Stimulated activated CD4-positive, alpha-beta T cell treated with anti-CD3 and anti-CD28 coated beads, Interleukin-1b, Interleukin-23, amount 100 ng/mL, for 48 hours (primary cell): Measurements from ENCODE around the gene MED10.

Experiments
- DNase-seq: peaks from one replicate; pipeline ENCODE4 v3.0.0-alpha.2; 2020

Gene MED10

GRCh38 chr5:6348476-6349000 is 29.8 kb downstream of the MED10 start:
- DNase-seq, result no peak

GRCh38 chr5:6347673-6348072 is 30.7 kb downstream of the MED10 start:
- DNase-seq, result no peak

GRCh38 chr5:6347165-6347564 is 31.2 kb downstream of the MED10 start:
- DNase-seq, result no peak

- no peak for DNase-seq
Measured at GRCh38 chr5:6344593-6344989, 33.8 kb downstream of the MED10 start.

- no peak for DNase-seq
Measured at GRCh38 chr5:6343951-6344592, 34.3 kb downstream of the MED10 start.

GRCh38 chr5:6342689-6343315 is 35.5 kb downstream of the MED10 start:
- no peak for DNase-seq

GRCh38 chr5:6340100-6340499 is 38.2 kb downstream of the MED10 start:
- DNase-seq, result no peak

- no peak for DNase-seq
Measured at GRCh38 chr5:6338871-6339270, 39.5 kb downstream of the MED10 start.

GRCh38 chr5:6338135-6338534 is 40.2 kb downstream of the MED10 start:
- DNase-seq, result no peak

- DNase-seq, result no peak
Measured at GRCh38 chr5:6333182-6333905, 45.0 kb downstream of the MED10 start.

GRCh38 chr5:6328173-6328572 is 50.2 kb downstream of the MED10 start:
- DNase-seq, result no peak

GRCh38 chr5:6326776-6327175 is 51.6 kb downstream of the MED10 start:
- DNase-seq, result no peak

GRCh38 chr5:6322163-6322713 is 56.1 kb downstream of the MED10 start:
- no peak for DNase-seq
